A673 (cell line): ENCODE measurements around the gene NTN1.

Experiments used
- EZH2 ChIP-seq: fragments of 200-600 bp; sonication (generic); IDR thresholded peaks from 2 replicates; pipeline ENCODE4 v1.6.1; 2017; ENCODE audit warnings: borderline replicate concordance, low read depth, mild to moderate bottlenecking, mixed read lengths, antibody characterized with exemption, low read length; ENCODE audit not compliant: poor library complexity, severe bottlenecking
- TF ChIP-seq, protein P1 (sequence below): fragments of 300-800, 200-600 bp; sonication (generic); conservative IDR thresholded peaks from 2 replicates; pipeline ENCODE4 v1.5.1; 2017; ENCODE audit warnings: low read depth, mild to moderate bottlenecking, antibody characterized with exemption, low read length, moderate library complexity, mixed read lengths

DNA sequence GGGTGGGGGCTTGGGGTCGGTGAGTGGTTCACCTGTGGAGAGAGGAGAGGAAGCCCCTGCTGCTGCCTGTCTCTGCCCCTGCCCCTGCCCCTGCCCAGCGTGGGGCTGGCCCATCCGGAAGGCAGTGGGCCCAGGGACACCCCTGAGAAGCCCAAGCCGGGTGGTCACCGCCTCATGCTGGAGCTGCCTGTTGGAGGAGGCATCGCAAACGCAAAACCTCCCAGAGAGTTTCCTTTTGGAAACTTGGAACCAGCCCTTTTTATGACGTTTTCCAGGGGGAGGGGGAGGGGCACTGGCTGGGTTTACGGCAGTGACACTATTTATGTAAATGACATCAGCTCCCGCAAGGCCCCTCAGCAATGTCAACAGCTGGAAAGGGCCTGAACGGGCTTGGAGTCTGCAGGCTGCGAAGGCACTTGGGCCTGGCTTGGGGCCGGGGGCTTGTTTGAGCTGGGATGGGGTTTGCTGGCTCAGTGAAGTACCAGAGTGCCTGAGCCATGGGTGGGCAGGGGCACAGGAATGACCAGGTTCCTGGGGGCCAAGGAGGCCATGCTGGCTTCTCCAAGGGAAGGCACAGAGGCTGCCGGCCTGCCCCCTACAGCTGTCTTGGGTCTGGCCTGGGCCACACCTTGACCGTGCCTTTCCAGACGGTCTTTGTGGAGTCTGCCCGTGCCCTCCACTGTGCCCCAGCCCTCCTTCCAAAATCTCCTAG is 219.5 kb downstream of the NTN1 start:
- TF ChIP-seq, protein P1, sequence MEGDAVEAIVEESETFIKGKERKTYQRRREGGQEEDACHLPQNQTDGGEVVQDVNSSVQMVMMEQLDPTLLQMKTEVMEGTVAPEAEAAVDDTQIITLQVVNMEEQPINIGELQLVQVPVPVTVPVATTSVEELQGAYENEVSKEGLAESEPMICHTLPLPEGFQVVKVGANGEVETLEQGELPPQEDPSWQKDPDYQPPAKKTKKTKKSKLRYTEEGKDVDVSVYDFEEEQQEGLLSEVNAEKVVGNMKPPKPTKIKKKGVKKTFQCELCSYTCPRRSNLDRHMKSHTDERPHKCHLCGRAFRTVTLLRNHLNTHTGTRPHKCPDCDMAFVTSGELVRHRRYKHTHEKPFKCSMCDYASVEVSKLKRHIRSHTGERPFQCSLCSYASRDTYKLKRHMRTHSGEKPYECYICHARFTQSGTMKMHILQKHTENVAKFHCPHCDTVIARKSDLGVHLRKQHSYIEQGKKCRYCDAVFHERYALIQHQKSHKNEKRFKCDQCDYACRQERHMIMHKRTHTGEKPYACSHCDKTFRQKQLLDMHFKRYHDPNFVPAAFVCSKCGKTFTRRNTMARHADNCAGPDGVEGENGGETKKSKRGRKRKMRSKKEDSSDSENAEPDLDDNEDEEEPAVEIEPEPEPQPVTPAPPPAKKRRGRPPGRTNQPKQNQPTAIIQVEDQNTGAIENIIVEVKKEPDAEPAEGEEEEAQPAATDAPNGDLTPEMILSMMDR, result no peak
- TF ChIP-seq EZH2, result no peak
